MM.1S (cell line): Measurements from ENCODE around the gene PIK3R5.

Experiments
- EZH2 ChIP-seq: fragments of 300-600 bp; sonication (generic); optimal IDR thresholded peaks from 2 replicates; pipeline ENCODE3; 2017; ENCODE audit warnings: low read depth, mild to moderate bottlenecking, antibody characterized with exemption, low read length, mixed read lengths
- EZH2phosphoT487 ChIP-seq: fragments of 300-600 bp; sonication (generic); IDR thresholded peaks from 2 replicates; pipeline ENCODE4 v1.6.1; 2018; ENCODE audit warnings: antibody characterized with exemption, low read length
- TF ChIP-seq, protein P1 (sequence below): fragments of 300-600 bp; sonication (generic); IDR thresholded peaks from 2 replicates; pipeline ENCODE4 v1.5.1; 2016; ENCODE audit warnings: antibody characterized with exemption, low read length, mixed read lengths

DNA sequence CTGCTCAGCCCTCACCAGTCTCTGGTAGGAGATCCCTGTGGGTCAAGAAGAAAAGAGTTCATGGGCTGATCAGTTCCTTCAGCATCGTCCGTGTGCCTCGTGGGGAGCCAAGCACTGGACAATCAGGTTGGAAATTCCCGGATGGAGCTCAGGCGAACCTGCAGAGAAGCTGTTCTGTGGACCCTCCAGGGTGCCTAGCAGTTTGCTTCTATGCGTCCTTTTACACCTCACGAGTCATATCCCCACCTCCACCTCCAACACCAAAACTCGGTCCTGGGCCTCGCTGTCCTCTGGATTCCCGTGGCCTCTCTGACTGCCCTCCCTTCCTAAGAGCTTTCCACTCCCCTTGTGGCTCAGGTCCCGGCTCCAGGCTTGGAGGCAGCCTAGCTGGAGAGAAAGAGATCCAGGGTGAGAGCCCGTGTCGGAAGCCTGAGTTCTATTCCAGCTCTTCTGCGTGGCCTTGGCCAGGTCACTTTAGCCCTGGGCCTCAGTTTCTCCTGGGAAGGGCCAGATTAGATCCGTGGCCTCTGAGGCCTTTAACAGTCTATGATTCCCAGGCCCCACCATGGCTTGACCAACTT lies 71.8 kb downstream of the PIK3R5 start:
- TF ChIP-seq, protein P1, sequence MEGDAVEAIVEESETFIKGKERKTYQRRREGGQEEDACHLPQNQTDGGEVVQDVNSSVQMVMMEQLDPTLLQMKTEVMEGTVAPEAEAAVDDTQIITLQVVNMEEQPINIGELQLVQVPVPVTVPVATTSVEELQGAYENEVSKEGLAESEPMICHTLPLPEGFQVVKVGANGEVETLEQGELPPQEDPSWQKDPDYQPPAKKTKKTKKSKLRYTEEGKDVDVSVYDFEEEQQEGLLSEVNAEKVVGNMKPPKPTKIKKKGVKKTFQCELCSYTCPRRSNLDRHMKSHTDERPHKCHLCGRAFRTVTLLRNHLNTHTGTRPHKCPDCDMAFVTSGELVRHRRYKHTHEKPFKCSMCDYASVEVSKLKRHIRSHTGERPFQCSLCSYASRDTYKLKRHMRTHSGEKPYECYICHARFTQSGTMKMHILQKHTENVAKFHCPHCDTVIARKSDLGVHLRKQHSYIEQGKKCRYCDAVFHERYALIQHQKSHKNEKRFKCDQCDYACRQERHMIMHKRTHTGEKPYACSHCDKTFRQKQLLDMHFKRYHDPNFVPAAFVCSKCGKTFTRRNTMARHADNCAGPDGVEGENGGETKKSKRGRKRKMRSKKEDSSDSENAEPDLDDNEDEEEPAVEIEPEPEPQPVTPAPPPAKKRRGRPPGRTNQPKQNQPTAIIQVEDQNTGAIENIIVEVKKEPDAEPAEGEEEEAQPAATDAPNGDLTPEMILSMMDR: no peak
- TF ChIP-seq EZH2phosphoT487: no peak
- TF ChIP-seq EZH2: no peak
